Cardiac muscle cell (in vitro differentiated cells and primary cell): Measurements from ENCODE around the gene CATSPER2. TPM values are rescaled to one million over a fixed set of nuclear protein-coding genes. Genes with fewer than 3 reads are reported as not detected.
"Not testable (repeated sequence)": the region's sequence is repeated elsewhere in the genome, so short reads cannot be mapped to it uniquely, and the experiment has no call there.

Source experiments
- DNase-seq, 2 donors: peaks; one replicate each; pipeline versions ENCODE4 v3.0.0 to v3.0.0-alpha.2; 2010 to 2017; ENCODE audit warnings: low read depth in 1 of 2, low spot score in 1 of 2
- H3K27ac ChIP-seq: fragments of 200-600 bp; sonication (generic); 2 replicates; pipeline ENCODE4 v1.5.1; 2016
- H3K27me3 ChIP-seq: fragments of 200-600 bp; sonication (generic); 2 replicates; pipeline ENCODE4 v1.6.0; 2016; ENCODE audit warnings: control low read depth
- H3K36me3 ChIP-seq: fragments of 200-600 bp; sonication (generic); 2 replicates; pipeline ENCODE4 v1.5.1; 2016; ENCODE audit warnings: control low read depth
- H3K4me1 ChIP-seq: fragments of 200-600 bp; sonication (generic); 2 replicates; pipeline ENCODE4 v1.8.1; 2017; ENCODE audit warnings: low read depth, mild to moderate bottlenecking, mixed run types
- H3K4me3 ChIP-seq: fragments of 200-600 bp; sonication (generic); 2 replicates; pipeline ENCODE4 v1.5.1; 2016; ENCODE audit warnings: mild to moderate bottlenecking
- H3K9me3 ChIP-seq: fragments of 200-600 bp; sonication (generic); 2 replicates; pipeline ENCODE4 v1.5.1; 2017; ENCODE audit warnings: low read depth, mild to moderate bottlenecking, control low read depth
- CTCF ChIP-seq: IDR thresholded peaks from 2 replicates; pipeline ENCODE4 v1.5.1; 2012; ENCODE audit warnings: low read depth, mild to moderate bottlenecking, low read length
- polyA plus RNA-seq: library from polyadenylated mRNA; unstranded; fragments of >200 nt; fragmentation: Nextera tagmentation; extraction: Ambion mirVana; gene quantifications from 2 replicates; pipeline ENCODE4 v1.2.1, GENCODE V29; 2016
- total RNA-seq: library from RNA; depleted of rRNA; stranded (reverse); fragments of >200 nt; gene quantifications from 2 replicates; pipeline ENCODE4 v1.2.3, GENCODE V29; 2016

Gene CATSPER2
- total RNA-seq, result 2.5 and 3.8 TPM in 2 replicates
- 4.6 and 5.3 TPM in 2 replicates for polyA plus RNA-seq

GRCh38 chr15:43648649-43649429 lies at the start of gene CATSPER2:
TSS of gene CATSPER2 (minus strand) at chr15:43648844. CDS start at chr15:43648061, 783 bp downstream.
- no peaks in the 10 kb centered on the region for H3K27me3 ChIP-seq
- H3K9me3 ChIP-seq, result no peaks in the 10 kb centered on the region
- H3K27ac ChIP-seq, result no peak within 1 kb of the TSS
- TF ChIP-seq CTCF, result no peak
- H3K4me3 ChIP-seq, result no peak within 1 kb of the TSS
- no peaks in the 10 kb centered on the region for H3K36me3 ChIP-seq
- no peak for DNase-seq
- H3K4me1 ChIP-seq, result no peaks in the 10 kb centered on the region

DNA sequence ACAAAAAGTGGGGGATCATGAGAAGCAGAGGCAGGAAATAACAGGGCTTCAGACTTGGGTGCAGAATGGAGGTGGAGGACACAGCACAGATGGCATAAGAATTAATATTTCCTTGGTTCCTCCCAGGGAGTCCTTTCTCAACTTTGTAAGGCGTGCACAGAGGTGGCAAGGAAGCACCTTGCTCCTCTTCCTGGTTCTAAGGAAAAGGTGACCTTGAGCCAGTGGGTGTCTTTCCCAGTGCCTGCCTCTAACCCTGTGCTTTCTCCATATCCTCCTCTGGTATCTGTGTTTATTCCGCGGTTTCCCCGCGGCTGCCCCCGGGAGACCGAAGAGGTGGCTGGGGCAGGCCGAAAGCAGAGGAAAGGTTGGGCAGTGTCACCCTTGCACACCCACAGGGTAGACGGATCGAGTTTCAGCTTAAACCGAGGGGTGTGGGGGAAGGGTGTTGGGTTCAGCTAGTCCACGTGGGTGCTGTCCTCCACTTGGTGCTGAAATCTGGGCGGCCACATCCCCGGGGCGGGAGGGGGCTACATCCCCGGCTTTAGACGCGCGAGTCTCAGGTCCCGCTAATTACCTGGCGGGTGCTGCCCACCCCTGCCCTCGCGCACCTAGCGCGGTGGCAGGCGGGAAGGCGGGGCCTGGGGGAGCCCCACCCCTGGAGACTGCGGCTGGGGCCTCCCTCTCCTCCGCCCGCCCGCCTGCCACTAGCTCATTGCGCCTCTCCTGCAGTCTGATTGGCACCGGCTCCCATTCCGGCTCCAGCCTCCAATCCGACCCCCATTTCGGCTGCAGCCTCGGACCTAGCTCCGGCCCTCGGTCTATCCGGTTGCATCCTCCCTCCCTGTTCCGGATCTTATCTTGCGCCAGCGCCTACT lies 44.7 kb upstream of the CATSPER2 start, which contains the start of gene CKMT1A:
Gene CKMT1A (plus strand): TSS at position 712 of the 875 bp plus-strand sequence. CDS start 192 bp downstream, outside the sequence.
- DNase-seq, H3K9me3 ChIP-seq, H3K36me3 ChIP-seq, H3K27ac ChIP-seq, H3K4me1 ChIP-seq, H3K4me3 ChIP-seq, H3K27me3 ChIP-seq: not testable (repeated sequence)

DNA sequence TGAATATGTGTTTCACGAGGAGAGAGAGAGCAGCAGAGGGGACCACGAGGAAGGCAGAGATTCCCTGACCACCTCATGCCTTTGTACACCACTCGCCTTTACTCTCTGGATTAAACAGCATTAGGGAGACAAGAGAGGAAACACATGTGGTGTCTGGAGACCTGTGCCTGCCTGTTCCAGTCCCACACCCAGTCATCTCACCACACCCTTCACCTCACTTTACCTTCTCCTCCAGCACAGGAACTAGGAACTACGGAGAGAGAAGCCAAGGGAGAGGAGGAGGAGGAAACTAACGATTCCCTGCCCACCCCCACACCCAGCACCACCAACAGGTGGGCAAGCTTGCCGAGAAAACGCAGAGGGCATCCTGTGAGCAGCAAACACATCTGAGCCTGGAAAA lies 44.0 kb upstream of the CATSPER2 start:
- not testable (repeated sequence) for DNase-seq, H3K36me3 ChIP-seq, H3K9me3 ChIP-seq, H3K27me3 ChIP-seq, H3K27ac ChIP-seq, H3K4me3 ChIP-seq, H3K4me1 ChIP-seq

GRCh38 chr15:43689604-43690301 lies 41.1 kb upstream of the CATSPER2 start:
- not testable (repeated sequence) for H3K4me3 ChIP-seq, H3K27me3 ChIP-seq, H3K36me3 ChIP-seq, DNase-seq, H3K4me1 ChIP-seq, H3K27ac ChIP-seq, H3K9me3 ChIP-seq

- not testable (repeated sequence) for DNase-seq, H3K27ac ChIP-seq, H3K9me3 ChIP-seq, H3K4me1 ChIP-seq, H3K27me3 ChIP-seq, H3K4me3 ChIP-seq, H3K36me3 ChIP-seq
These were observed 25.5 kb upstream of the CATSPER2 start for GRCh38 chr15:43674175-43674574.

- H3K27me3 ChIP-seq, H3K4me3 ChIP-seq, H3K36me3 ChIP-seq, H3K9me3 ChIP-seq, H3K27ac ChIP-seq, DNase-seq, H3K4me1 ChIP-seq: not testable (repeated sequence)
These were observed 17.5 kb upstream of the CATSPER2 start for GRCh38 chr15:43666177-43666576.

DNA sequence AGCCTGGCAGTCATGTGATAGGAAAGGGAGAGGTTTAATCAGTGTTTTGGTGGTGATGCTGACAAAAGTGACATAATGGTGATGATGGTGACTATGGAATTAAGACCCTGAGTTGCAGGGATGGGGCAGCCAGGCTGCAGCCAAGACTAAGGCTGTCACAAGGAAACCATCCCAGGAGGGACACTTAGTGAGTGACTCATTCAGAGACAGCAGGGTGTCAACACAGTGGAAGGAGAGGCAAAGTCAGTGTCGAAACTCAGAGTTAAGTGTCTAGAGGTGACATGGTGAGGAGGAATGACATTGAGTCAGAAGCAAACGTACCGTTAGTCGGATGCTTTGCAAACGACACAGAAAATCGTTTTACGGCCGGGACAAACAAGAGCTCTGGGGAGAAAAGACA lies 14.7 kb upstream of the CATSPER2 start:
- not testable (repeated sequence) for H3K9me3 ChIP-seq, H3K36me3 ChIP-seq, DNase-seq, H3K4me1 ChIP-seq, H3K27ac ChIP-seq, H3K4me3 ChIP-seq, H3K27me3 ChIP-seq

DNA sequence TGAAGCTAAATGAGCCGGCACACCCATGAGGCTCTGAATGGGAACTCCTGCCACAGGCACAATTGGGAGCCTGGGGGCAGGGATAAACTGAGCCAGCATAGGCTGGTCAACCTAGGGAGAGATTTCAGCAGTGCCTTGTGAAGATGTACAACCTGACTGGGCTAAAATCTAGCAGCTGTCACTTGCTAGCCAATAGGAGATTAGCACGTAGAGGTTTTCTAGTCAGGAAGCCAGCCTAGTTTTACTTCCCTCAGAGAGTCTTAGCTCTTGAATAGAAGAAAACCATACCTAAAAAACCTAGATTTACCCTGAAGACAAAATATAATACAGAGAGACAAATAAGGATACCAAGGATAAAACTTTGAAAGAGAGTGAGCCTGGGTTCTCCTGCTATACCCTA lies 13.6 kb upstream of the CATSPER2 start:
- H3K27ac ChIP-seq, H3K36me3 ChIP-seq, H3K27me3 ChIP-seq, H3K4me3 ChIP-seq, DNase-seq, H3K4me1 ChIP-seq, H3K9me3 ChIP-seq: not testable (repeated sequence)

GRCh38 chr15:43659727-43660126 lies 11.1 kb upstream of the CATSPER2 start:
- H3K27me3 ChIP-seq, H3K9me3 ChIP-seq, DNase-seq, H3K4me3 ChIP-seq, H3K4me1 ChIP-seq, H3K36me3 ChIP-seq, H3K27ac ChIP-seq: not testable (repeated sequence)

- H3K9me3 ChIP-seq, DNase-seq, H3K27me3 ChIP-seq, H3K36me3 ChIP-seq, H3K4me3 ChIP-seq, H3K27ac ChIP-seq, H3K4me1 ChIP-seq: not testable (repeated sequence)
These were observed 834 bp upstream of the CATSPER2 start for GRCh38 chr15:43649430-43649926.

DNA sequence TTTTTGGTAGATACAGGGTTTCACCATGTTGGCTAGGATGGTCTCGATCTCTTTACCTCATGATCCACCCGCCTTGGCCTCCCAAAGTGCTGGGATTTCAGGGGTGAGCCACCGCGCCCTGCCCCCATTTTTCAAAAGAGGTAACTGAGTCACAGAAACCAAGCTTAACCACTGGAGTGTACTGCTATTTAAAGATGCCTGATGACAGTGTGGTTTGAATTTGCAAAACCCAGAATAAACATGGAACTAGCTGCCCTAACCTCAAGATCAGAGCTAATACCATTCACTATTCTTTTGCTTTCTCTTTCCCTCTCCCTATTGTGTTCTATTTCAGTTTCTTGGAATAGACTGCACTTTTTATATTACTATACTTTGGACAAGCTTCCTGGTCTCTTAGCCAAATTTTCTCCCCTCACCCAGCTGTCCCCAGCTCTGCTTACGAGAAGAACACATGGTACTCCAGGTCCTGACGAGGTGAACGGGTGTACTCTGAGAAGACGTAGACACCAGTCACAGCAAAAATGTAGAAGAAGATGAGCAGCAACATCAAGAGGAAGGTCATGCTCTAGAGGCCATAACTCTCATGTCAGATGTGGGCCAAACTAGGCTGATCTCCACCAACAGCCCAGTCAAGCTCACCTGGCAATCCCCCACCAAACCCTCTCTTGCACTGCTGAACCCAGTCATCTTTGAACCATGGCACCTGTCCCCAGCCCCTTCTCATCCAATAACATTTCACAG lies 10.0 kb downstream of the CATSPER2 start:
- DNase-seq, H3K27ac ChIP-seq, H3K4me3 ChIP-seq, H3K27me3 ChIP-seq, H3K9me3 ChIP-seq, H3K36me3 ChIP-seq, H3K4me1 ChIP-seq: not testable (repeated sequence)

GRCh38 chr15:43626937-43627336 lies 21.7 kb downstream of the CATSPER2 start:
- not testable (repeated sequence) for H3K9me3 ChIP-seq, H3K36me3 ChIP-seq, H3K27me3 ChIP-seq, H3K27ac ChIP-seq, H3K4me3 ChIP-seq, DNase-seq, H3K4me1 ChIP-seq
